Neural crest cell (in vitro differentiated cells): ENCODE results near the gene TIMMDC1. TPM values are rescaled to one million over a fixed set of nuclear protein-coding genes. Genes with fewer than 3 reads are reported as not detected.

Experiments used
- DNase-seq: peaks from one replicate; pipeline ENCODE4 v3.0.0; 2021; ENCODE audit warnings: low read depth, mixed read lengths, low spot score
- H3K27ac Mint-ChIP-seq: one replicate; pipeline ENCODE4 v1.8.0; 2021; ENCODE audit warnings: mild to moderate bottlenecking, mixed read lengths; ENCODE audit not compliant: unreplicated experiment
- H3K27me3 Mint-ChIP-seq: 2 replicates; pipeline ENCODE4 v1.8.0; 2021; ENCODE audit warnings: low read depth, mild to moderate bottlenecking, mixed read lengths
- H3K36me3 Mint-ChIP-seq: 2 replicates; pipeline ENCODE4 v1.8.0; 2021; ENCODE audit warnings: low read depth, mild to moderate bottlenecking, mixed read lengths
- H3K4me1 Mint-ChIP-seq: 2 replicates; pipeline ENCODE4 v1.8.0; 2021; ENCODE audit warnings: mixed read lengths
- H3K4me3 Mint-ChIP-seq: one replicate; pipeline ENCODE4 v1.8.0; 2021; ENCODE audit warnings: mild to moderate bottlenecking, mixed read lengths
- H3K9me3 Mint-ChIP-seq: 2 replicates; pipeline ENCODE4 v1.8.0; 2021; ENCODE audit warnings: mixed read lengths
- CTCF ChIP-seq: fragments of 200-600 bp; sonication (generic); conservative IDR thresholded peaks from 2 replicates; pipeline ENCODE4 v1.5.0; 2021; ENCODE audit warnings: antibody characterized with exemption, mild to moderate bottlenecking
- total RNA-seq: library from RNA; stranded (reverse); gene quantifications from 2 replicates; pipeline ENCODE4 v1.2.1, GENCODE V29; 2021

TIMMDC1 gene
- total RNA-seq, 1 donor from 2014 or later: 94.2 TPM

- Mint-ChIP-seq H3K4me1 (no peaks in the 10 kb centered on the region), H3K4me3 (no peak overlapping the region), H3K27ac (no peak overlapping the region), H3K36me3 (peaks cover 14% of the 10 kb centered on the region), H3K9me3 (no peaks in the 10 kb centered on the region), H3K27me3 (no peaks in the 10 kb centered on the region)
- no peak for DNase-seq
- TF ChIP-seq CTCF: no peak
Observed at GRCh38 chr3:119510690-119511089, 12.3 kb downstream of the TIMMDC1 start.

- no peak overlapping the region for H3K27ac Mint-ChIP-seq
- DNase-seq: no peak
- no peaks in the 10 kb centered on the region for H3K27me3 Mint-ChIP-seq
Observed at GRCh38 chr3:119514637-119515036, 16.3 kb downstream of the TIMMDC1 start.

GRCh38 chr3:119517112-119517511 is 18.8 kb downstream of the TIMMDC1 start:
- no peaks in the 10 kb centered on the region for H3K4me1 Mint-ChIP-seq
- DNase-seq: no peak
- H3K27ac Mint-ChIP-seq: no peak overlapping the region
- H3K36me3 Mint-ChIP-seq: peaks cover 56% of the 10 kb centered on the region
- TF ChIP-seq CTCF: no peak
- H3K9me3 Mint-ChIP-seq: peaks cover 9% of the 10 kb centered on the region
- H3K27me3 Mint-ChIP-seq: no peaks in the 10 kb centered on the region
- H3K4me3 Mint-ChIP-seq: no peak overlapping the region

More at GRCh38 chr3:119514637-119515036, 16.3 kb downstream of the TIMMDC1 start:
- H3K36me3 Mint-ChIP-seq: peaks cover 35% of the 10 kb centered on the region
- H3K4me3 Mint-ChIP-seq: no peak overlapping the region
- no peak for TF ChIP-seq CTCF
- peaks cover 5% of the 10 kb centered on the region for H3K9me3 Mint-ChIP-seq
- H3K4me1 Mint-ChIP-seq: no peaks in the 10 kb centered on the region

- H3K4me3 Mint-ChIP-seq: no peak overlapping the region
- no peaks in the 10 kb centered on the region for H3K4me1 Mint-ChIP-seq
- no peak for TF ChIP-seq CTCF
- peaks cover 55% of the 10 kb centered on the region for H3K36me3 Mint-ChIP-seq
- peaks cover 9% of the 10 kb centered on the region for H3K9me3 Mint-ChIP-seq
- H3K27ac Mint-ChIP-seq: no peak overlapping the region
- H3K27me3 Mint-ChIP-seq: no peaks in the 10 kb centered on the region
- DNase-seq: no peak
Observed at GRCh38 chr3:119518026-119518425, 19.7 kb downstream of the TIMMDC1 start.

- DNase-seq: no peak
- no peaks in the 10 kb centered on the region for H3K27me3 Mint-ChIP-seq
- H3K27ac Mint-ChIP-seq: no peak overlapping the region
- H3K4me1 Mint-ChIP-seq: no peaks in the 10 kb centered on the region
- no peak for TF ChIP-seq CTCF
- peaks cover 4% of the 10 kb centered on the region for H3K9me3 Mint-ChIP-seq
- peaks cover 27% of the 10 kb centered on the region for H3K36me3 Mint-ChIP-seq
- H3K4me3 Mint-ChIP-seq: no peak overlapping the region
Observed at GRCh38 chr3:119524931-119525662, 26.8 kb downstream of the TIMMDC1 start.
